HepG2 (cell line): ENCODE data around the gene MVP. TPM values are rescaled to one million over a fixed set of nuclear protein-coding genes. Genes with fewer than 3 reads are reported as not detected.

Source experiments
- CAMTA2 ChIP-seq: sonication (generic); formaldehyde crosslinking; IDR thresholded peaks from 2 replicates; pipeline ENCODE4 v1.4.0; 2020; ENCODE audit warnings: mild to moderate bottlenecking, missing genetic modification reagents, borderline replicate concordance
- FOSL1 ChIP-seq: sonication (generic); formaldehyde crosslinking; IDR thresholded peaks from 2 replicates; pipeline ENCODE4 v1.9.0; 2021; ENCODE audit warnings: missing genetic modification reagents, borderline replicate concordance
- HNRNPUL1 ChIP-seq: fragments of 200-400 bp; formaldehyde crosslinking; IDR thresholded peaks from 2 replicates; pipeline ENCODE4 v1.6.1; 2017; ENCODE audit warnings: low read depth, mild to moderate bottlenecking, low read length, moderate library complexity
- JUNB ChIP-seq: sonication (generic); formaldehyde crosslinking; IDR thresholded peaks from 2 replicates; pipeline ENCODE4 v1.8.0; 2022; ENCODE audit warnings: missing genetic modification reagents, mild to moderate bottlenecking, borderline replicate concordance
- REL ChIP-seq: sonication (generic); formaldehyde crosslinking; conservative IDR thresholded peaks from 2 replicates; pipeline ENCODE4 v1.8.0; 2022; ENCODE audit warnings: mild to moderate bottlenecking, missing genetic modification reagents, moderate library complexity
- SIX4 ChIP-seq: sonication (generic); formaldehyde crosslinking; IDR thresholded peaks from 2 replicates; pipeline ENCODE4 v1.4.0; 2020; ENCODE audit warnings: missing genetic modification reagents
- SMAD9 ChIP-seq: sonication (generic); formaldehyde crosslinking; IDR thresholded peaks from 2 replicates; pipeline ENCODE4 v1.5.1; 2020; ENCODE audit warnings: mild to moderate bottlenecking, missing genetic modification reagents
- TFDP1 ChIP-seq: IDR thresholded peaks from 2 replicates; pipeline ENCODE4 v1.6.1; 2016; ENCODE audit warnings: missing compliant biosample characterization, missing genetic modification reagents, borderline replicate concordance
- ZBTB40 ChIP-seq, 2 experiments: fragments of 450-650 bp in 1 of 2; sonication (generic) in 1 of 2; formaldehyde crosslinking in 1 of 2; IDR thresholded peaks; 2 replicates each; pipeline versions ENCODE4 v1.6.1 to v1.8.0; 2016 to 2022; ENCODE audit warnings: antibody characterized with exemption in 1 of 2, mild to moderate bottlenecking in 1 of 2, missing genetic modification reagents in 1 of 2
- ZBTB8A ChIP-seq: sonication (generic); formaldehyde crosslinking; IDR thresholded peaks from 2 replicates; pipeline ENCODE4 v1.4.0; 2020; ENCODE audit warnings: mild to moderate bottlenecking, low read depth, missing genetic modification reagents, borderline replicate concordance
- ZEB1 ChIP-seq: IDR thresholded peaks from 2 replicates; pipeline ENCODE4 v1.6.1; 2012; ENCODE audit warnings: mild to moderate bottlenecking, low read depth, inconsistent platforms; ENCODE audit not compliant: insufficient replicate concordance
- ZFP37 ChIP-seq: sonication (generic); formaldehyde crosslinking; IDR thresholded peaks from 2 replicates; pipeline ENCODE4 v1.4.0; 2020; ENCODE audit warnings: missing genetic modification reagents, borderline replicate concordance
- ZNF530 ChIP-seq: sonication (generic); formaldehyde crosslinking; IDR thresholded peaks from 2 replicates; pipeline ENCODE4 v1.5.0; 2020; ENCODE audit warnings: low read depth, mild to moderate bottlenecking, missing genetic modification reagents
- polyA plus RNA-seq, 8 experiments: library from polyadenylated mRNA; depleted of rRNA in 3 of 8; stranded (reverse) in 7 of 8; unstranded in 1 of 8; fragments of >200 nt; fragmentation: Illumina TruSeq in 4 of 8; extraction: Trizol in 4 of 8; gene quantifications; 2 replicates each; pipeline versions ENCODE4 v1.2.1 to v1.2.3, GENCODE V29; 2011 to 2016; ENCODE audit warnings: low read depth in 4 of 8, missing spikeins in 1 of 8, mixed read lengths in 1 of 8; ENCODE audit not compliant: insufficient read depth in 1 of 8
- total RNA-seq, 5 experiments: library from RNA; depleted of rRNA; stranded (reverse); fragments of >200 nt; fragmentation: Illumina TruSeq; extraction: Trizol; gene quantifications; 2 replicates each; pipeline ENCODE4 v1.2.3, GENCODE V29; 2016; ENCODE audit warnings: low read depth in 1 of 5

Gene MVP
- total and polyA plus RNA-seq, 2 of the 13 experiments (the other 11 are each of a cell fraction or from before 2014, with no cell fraction given), result 22.9 to 43.5 TPM

- TF ChIP-seq ZBTB40 (IDR thresholded peaks at IDR 0.05) (no peak), ZBTB40 (CRISPR knock-in tag; IDR thresholded peaks at IDR 0.05) (no peak), FOSL1 (no peak), HNRNPUL1 (no peak), ZNF530 (CRISPR knock-in tag) (no peak), SMAD9 (no peak), SIX4 (CRISPR knock-in tag) (no peak), ZEB1 (no peak), TFDP1 (no peak), ZFP37 (no peak), CAMTA2 (CRISPR knock-in tag) (no peak), ZBTB8A (CRISPR knock-in tag) (no peak), REL (CRISPR knock-in tag) (no peak), JUNB (CRISPR knock-in tag) (no peak)
Measured at GRCh38 chr16:29858149-29858849, 38.0 kb downstream of the MVP start (continued).
